Esophagus (tissue), 2 donors: ENCODE data around the gene C1D. TPM values are rescaled to one million over a fixed set of nuclear protein-coding genes. Genes with fewer than 3 reads are reported as not detected.

Source experiments
- H3K27ac ChIP-seq, 2 donors: one replicate each; pipeline ENCODE4 v1.5.1; 2013; ENCODE audit warnings: low read depth in 2 of 2, mild to moderate bottlenecking in 2 of 2, inconsistent platforms in 1 of 2, low read length in 1 of 2, moderate library complexity in 1 of 2
- H3K27me3 ChIP-seq, 2 donors: one replicate each; pipeline ENCODE4 v1.6.1; 2013; ENCODE audit warnings: low read length in 2 of 2, control low read depth in 1 of 2, mild to moderate bottlenecking in 1 of 2; ENCODE audit not compliant: insufficient read depth in 2 of 2, control insufficient read depth in 1 of 2
- H3K36me3 ChIP-seq, 2 donors: one replicate each; pipeline ENCODE4 v1.6.1; 2013; ENCODE audit warnings: low read length in 1 of 2; ENCODE audit not compliant: control insufficient read depth in 2 of 2, insufficient read depth in 2 of 2
- H3K4me1 ChIP-seq, 2 donors: one replicate each; pipeline ENCODE4 v1.6.1; 2013; ENCODE audit warnings: low read length in 1 of 2; ENCODE audit not compliant: control insufficient read depth in 2 of 2, insufficient read depth in 2 of 2
- H3K4me3 ChIP-seq, 2 donors: one replicate each; pipeline ENCODE4 v1.5.1; 2013; ENCODE audit warnings: low read length in 2 of 2, mild to moderate bottlenecking in 2 of 2, low read depth in 1 of 2, moderate library complexity in 1 of 2
- H3K9me3 ChIP-seq, 2 donors: one replicate each; pipeline ENCODE4 v1.6.1; 2013; ENCODE audit warnings: mild to moderate bottlenecking in 2 of 2, low read depth in 1 of 2, low read length in 1 of 2, moderate library complexity in 1 of 2; ENCODE audit not compliant: control insufficient read depth in 2 of 2, insufficient read depth in 1 of 2
- WGBS, 2 donors: extraction: QIAGEN DNeasy Blood & Tissue Kit; methylation state at CpG; one replicate each; pipeline ENCODE4 v1.1.7; 2013; 5-methylcytosine and 5-hydroxymethylcytosine counted together
- polyA plus RNA-seq, 2 donors: library from polyadenylated mRNA; stranded (reverse); fragments of 200-250 nt; gene quantifications; one replicate each; pipeline ENCODE4 v1.2.3, GENCODE V29; 2013
- donor health status: healthy with polysubstance abuse.
- donor health status: Bipolar disorder and iron deficiency.

C1D gene
- polyA plus RNA-seq, 2 donors, result 6.4 to 17.2 TPM

- H3K27me3 ChIP-seq, result no peaks in the 10 kb centered on the region
- 88 to 90% methylated on average over 3 of the region's 3 CpGs for WGBS, 2 donors
- H3K27ac ChIP-seq, result no peak overlapping the region
- H3K4me3 ChIP-seq, result no peak overlapping the region
- H3K36me3 ChIP-seq, result no peaks in the 10 kb centered on the region
- H3K4me1 ChIP-seq, result no peaks in the 10 kb centered on the region
- H3K9me3 ChIP-seq, result no peaks in the 10 kb centered on the region
Measured at GRCh38 chr2:68043695-68044094, 19.1 kb downstream of the C1D start.

DNA sequence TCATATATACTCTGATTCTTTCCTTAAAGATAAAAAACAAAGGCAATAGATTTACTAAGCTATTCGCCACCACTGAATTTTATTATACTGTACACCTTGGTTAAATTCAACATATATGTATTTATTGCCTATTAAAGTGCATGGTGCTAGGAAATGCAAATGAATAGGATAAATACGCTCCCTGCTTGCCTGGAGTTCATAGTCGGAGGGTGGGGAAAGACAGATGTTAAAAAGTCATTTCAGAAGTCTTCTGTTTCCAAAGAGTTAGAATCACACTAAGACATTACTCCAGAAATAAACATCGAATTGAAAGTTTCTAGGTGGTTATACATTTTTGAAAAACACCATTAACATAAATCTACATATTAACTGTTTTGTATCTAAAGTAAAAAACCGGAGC lies 19.8 kb downstream of the C1D start:
- Histone ChIP-seq H3K27ac (no peak overlapping the region), H3K36me3 (no peaks in the 10 kb centered on the region), H3K4me1 (no peaks in the 10 kb centered on the region), H3K27me3 (no peaks in the 10 kb centered on the region), H3K4me3 (no peak overlapping the region), H3K9me3 (no peaks in the 10 kb centered on the region)
- WGBS, 2 donors, result 90 to 91% methylated on average over 5 of the region's 5 CpGs

DNA sequence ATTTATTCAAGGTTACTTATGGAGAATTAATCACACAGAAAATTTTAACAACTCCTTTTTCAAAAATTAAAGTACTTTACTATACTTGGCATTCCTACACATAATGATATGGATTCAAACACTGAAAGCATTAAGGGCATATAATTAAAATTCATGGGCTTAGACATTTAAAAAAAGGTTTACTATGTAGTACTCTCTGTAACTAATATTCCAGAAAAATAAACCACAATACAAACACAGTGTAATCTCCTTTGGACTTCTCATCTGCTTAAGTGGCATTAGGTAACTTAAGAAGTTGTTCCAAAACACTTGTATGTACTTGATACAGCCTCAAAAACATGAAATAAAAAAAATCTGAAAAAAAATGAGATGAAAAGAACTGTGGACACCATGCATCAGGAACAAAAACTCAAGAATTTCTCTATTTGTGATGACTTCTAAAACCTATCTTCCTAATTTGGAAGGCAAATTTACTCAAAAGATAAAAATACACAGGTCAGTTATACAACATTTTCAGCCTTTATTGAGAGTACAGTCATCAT lies 21.0 kb downstream of the C1D start:
- no peaks in the 10 kb centered on the region for H3K4me1 ChIP-seq
- no peaks in the 10 kb centered on the region for H3K27me3 ChIP-seq
- H3K27ac ChIP-seq, result no peak overlapping the region

GRCh38 chr2:68040078-68040477 lies 22.7 kb downstream of the C1D start:
- H3K27ac ChIP-seq, result no peak overlapping the region
- no peak overlapping the region for H3K4me3 ChIP-seq
- no peaks in the 10 kb centered on the region for H3K4me1 ChIP-seq
- H3K9me3 ChIP-seq, result no peaks in the 10 kb centered on the region
- 82 to 91% methylated on average over 3 of the region's 3 CpGs for WGBS, 2 donors
- H3K36me3 ChIP-seq, result no peaks in the 10 kb centered on the region
- no peaks in the 10 kb centered on the region for H3K27me3 ChIP-seq

More for the DNA sequence above, 21.0 kb downstream of the C1D start:
- H3K9me3 ChIP-seq, result no peaks in the 10 kb centered on the region
- H3K4me3 ChIP-seq, result no peak overlapping the region
- H3K36me3 ChIP-seq, result no peaks in the 10 kb centered on the region

GRCh38 chr2:68039317-68039716 lies 23.5 kb downstream of the C1D start:
- Histone ChIP-seq H3K27me3 (no peaks in the 10 kb centered on the region), H3K4me1 (no peaks in the 10 kb centered on the region), H3K36me3 (no peaks in the 10 kb centered on the region), H3K9me3 (no peaks in the 10 kb centered on the region), H3K27ac (no peak overlapping the region), H3K4me3 (no peak overlapping the region)
- 38 to 65% methylated on average over 1 of the region's 1 CpG for WGBS, 2 donors

GRCh38 chr2:68032702-68033101 lies 30.1 kb downstream of the C1D start:
- Histone ChIP-seq H3K36me3 (no peaks in the 10 kb centered on the region), H3K4me1 (no peaks in the 10 kb centered on the region), H3K4me3 (no peak overlapping the region), H3K9me3 (no peaks in the 10 kb centered on the region), H3K27me3 (no peaks in the 10 kb centered on the region), H3K27ac (no peak overlapping the region)
- WGBS, 2 donors, result 73 to 82% methylated on average over 6 of the region's 6 CpGs

GRCh38 chr2:68031542-68032160 lies 31.2 kb downstream of the C1D start:
- Histone ChIP-seq H3K36me3 (no peaks in the 10 kb centered on the region), H3K9me3 (no peaks in the 10 kb centered on the region), H3K4me1 (no peaks in the 10 kb centered on the region), H3K27me3 (no peaks in the 10 kb centered on the region), H3K27ac (no peak overlapping the region), H3K4me3 (no peak overlapping the region)
- 44 to 45% methylated on average over 2 of the region's 2 CpGs for WGBS, 2 donors

GRCh38 chr2:68031043-68031442 lies 31.8 kb downstream of the C1D start:
- Histone ChIP-seq H3K4me1 (no peaks in the 10 kb centered on the region), H3K27ac (no peak overlapping the region), H3K4me3 (no peak overlapping the region), H3K9me3 (no peaks in the 10 kb centered on the region), H3K36me3 (no peaks in the 10 kb centered on the region), H3K27me3 (no peaks in the 10 kb centered on the region)

DNA sequence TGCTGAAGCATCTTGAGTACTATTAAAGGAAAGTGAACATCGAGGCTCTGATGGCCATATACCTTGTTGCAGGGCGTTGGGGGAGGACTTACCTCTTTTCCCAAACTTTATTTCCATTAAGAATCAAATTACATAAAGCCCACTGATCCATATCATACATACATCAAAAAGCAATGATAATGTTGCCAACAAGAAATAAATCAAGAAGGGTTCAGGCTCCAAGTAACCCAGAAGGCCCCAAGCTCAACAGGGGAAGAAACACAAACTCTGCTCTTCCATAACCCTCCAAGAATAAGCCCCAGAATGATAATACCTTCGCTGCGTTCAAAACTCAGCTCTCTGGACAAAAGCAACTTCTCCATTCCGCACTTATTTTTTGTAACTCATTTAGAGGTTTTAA lies 32.3 kb downstream of the C1D start:
- Histone ChIP-seq H3K9me3 (no peaks in the 10 kb centered on the region), H3K36me3 (no peaks in the 10 kb centered on the region), H3K27ac (no peak overlapping the region), H3K27me3 (no peaks in the 10 kb centered on the region), H3K4me3 (no peak overlapping the region), H3K4me1 (no peaks in the 10 kb centered on the region)
- 92 to 94% methylated on average over 5 of the region's 5 CpGs for WGBS, 2 donors

DNA sequence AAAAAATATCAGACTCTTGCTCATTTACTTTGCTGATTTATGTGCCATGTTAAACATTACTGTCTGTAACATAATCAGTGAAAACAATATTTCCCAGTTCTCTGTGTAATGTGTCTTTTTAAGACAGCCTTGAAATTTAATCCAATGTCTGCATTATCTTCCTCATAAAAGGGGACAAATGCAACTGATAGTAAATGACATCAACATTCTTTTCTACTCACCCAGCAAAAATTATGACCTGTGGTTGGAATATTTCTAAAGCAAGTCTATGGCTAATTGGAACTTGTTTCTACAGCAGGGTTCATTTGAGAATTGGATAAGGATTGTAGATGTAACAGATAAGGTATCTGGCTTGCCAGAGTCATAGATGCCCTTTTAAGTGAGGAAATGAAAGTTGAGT lies 34.8 kb downstream of the C1D start:
- Histone ChIP-seq H3K4me1 (no peaks in the 10 kb centered on the region), H3K9me3 (peaks cover 0 to 2% of the 10 kb centered on the region in 2 donors), H3K27ac (no peak overlapping the region), H3K36me3 (no peaks in the 10 kb centered on the region), H3K27me3 (no peaks in the 10 kb centered on the region), H3K4me3 (no peak overlapping the region)
